ENCODE results near the gene ALKAL2. TPM values are rescaled to one million over a fixed set of nuclear protein-coding genes. Genes with fewer than 3 reads are reported as not detected.
A peak's percentile ranks its signal among the peaks of the same experiment; 100 is the strongest.

ALKAL2 gene
- total and polyA plus RNA-seq, 8 donors, result 3.1 to 20.5 (median 8.8) TPM

DNA sequence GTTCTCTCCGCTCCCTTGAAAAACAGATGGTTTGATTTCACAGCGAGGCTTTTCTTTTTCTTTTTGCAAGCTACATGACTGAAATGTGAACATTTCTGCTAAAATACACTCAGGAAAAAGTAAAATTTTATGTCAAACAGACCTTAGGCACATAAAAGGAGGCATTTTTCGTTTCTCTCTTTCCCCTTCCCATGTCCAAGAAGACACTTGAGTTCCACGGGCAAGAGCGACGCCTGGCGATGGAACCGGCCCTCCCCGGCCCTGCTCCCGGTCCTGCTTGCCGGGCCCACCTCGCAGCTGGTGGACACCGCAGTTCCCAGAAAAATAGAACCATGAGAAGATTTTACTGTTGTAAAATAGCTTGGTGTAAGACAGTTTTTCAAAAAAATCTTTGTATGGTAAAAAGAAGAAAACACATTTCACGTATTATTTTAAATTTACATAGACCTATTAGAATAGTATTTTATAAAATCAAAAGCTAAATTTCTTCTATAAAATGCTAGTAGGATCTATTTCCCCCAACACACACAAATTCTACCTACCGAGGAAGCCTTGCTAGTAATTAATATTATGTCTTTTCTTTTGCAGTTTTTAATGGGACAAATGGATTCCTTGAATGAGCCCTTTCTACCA lies 2.3 kb upstream of the ALKAL2 start:
- Histone ChIP-seq H3K27me3 (peaks cover 4 to 74% of the 10 kb centered on the region in 2 donors), H3K4me3 (peak overlapping the region; percentile 49 to 50), H3K4me1 (peaks cover 2 to 34% of the 10 kb centered on the region in 2 donors), H3K9me3 (no peaks in the 10 kb centered on the region), H3K27ac (no peak overlapping the region), H3K36me3 (no peaks in the 10 kb centered on the region)
- DNase-seq (peak; percentile 74 to 89 (median 81)), ATAC-seq (peak; percentile 85)
- TF ChIP-seq, protein P1, sequence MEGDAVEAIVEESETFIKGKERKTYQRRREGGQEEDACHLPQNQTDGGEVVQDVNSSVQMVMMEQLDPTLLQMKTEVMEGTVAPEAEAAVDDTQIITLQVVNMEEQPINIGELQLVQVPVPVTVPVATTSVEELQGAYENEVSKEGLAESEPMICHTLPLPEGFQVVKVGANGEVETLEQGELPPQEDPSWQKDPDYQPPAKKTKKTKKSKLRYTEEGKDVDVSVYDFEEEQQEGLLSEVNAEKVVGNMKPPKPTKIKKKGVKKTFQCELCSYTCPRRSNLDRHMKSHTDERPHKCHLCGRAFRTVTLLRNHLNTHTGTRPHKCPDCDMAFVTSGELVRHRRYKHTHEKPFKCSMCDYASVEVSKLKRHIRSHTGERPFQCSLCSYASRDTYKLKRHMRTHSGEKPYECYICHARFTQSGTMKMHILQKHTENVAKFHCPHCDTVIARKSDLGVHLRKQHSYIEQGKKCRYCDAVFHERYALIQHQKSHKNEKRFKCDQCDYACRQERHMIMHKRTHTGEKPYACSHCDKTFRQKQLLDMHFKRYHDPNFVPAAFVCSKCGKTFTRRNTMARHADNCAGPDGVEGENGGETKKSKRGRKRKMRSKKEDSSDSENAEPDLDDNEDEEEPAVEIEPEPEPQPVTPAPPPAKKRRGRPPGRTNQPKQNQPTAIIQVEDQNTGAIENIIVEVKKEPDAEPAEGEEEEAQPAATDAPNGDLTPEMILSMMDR (IDR thresholded peaks at IDR 0.05), result peak; percentile 65 to 77
- intact Hi-C loops (cut with DNase I), result no loop called here

DNA sequence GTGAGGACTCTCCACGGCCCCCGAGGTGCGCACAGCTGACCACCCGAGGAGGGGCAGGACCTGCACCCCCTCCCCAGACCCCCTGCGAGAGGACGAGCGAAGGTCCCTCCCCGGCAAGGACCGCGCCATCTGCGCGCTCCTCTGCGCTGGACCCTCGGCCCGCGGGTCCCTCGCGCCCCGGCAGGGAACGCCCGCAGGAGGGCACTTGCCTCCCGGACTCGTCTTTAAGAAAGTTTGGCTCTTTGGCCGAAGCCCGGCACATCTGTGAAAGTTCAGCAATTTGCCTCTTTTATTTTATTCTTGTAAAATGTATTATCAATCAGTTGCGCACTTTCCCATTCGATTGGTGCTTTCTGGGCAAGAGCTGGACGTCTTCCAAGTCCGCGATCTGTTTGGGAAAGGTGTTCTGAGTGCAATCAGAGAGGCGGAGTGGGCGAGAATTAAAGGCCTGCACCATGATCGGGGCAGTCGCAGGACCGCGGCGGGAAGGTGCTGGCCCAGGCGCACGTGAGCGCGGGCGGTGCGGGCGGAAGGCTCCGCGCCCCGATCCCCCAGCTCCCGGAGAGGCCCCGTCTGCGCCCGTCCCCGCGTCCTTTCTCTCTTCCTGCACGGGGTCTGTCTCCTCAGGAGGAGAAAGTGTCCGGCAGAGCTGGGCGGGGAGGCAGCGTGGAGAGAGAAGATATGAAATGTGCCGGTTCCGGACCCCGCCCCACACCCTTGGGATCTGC lies 1.6 kb upstream of the ALKAL2 start:
- H3K27ac ChIP-seq, result no peak overlapping the region
- H3K4me1 ChIP-seq, result peaks cover 2 to 34% of the 10 kb centered on the region in 2 donors
- ATAC-seq (peak; percentile 67), DNase-seq (peak in 1 of 4 donors; percentile 69)
- peaks cover 4 to 76% of the 10 kb centered on the region in 2 donors for H3K27me3 ChIP-seq
- H3K4me3 ChIP-seq, result peak overlapping the region; percentile 49 to 50
- no peaks in the 10 kb centered on the region for H3K9me3 ChIP-seq
- intact Hi-C loops (cut with DNase I), result no loop called here
- TF ChIP-seq, protein P1 (IDR thresholded peaks at IDR 0.05), result no peak
- no peaks in the 10 kb centered on the region for H3K36me3 ChIP-seq

DNA sequence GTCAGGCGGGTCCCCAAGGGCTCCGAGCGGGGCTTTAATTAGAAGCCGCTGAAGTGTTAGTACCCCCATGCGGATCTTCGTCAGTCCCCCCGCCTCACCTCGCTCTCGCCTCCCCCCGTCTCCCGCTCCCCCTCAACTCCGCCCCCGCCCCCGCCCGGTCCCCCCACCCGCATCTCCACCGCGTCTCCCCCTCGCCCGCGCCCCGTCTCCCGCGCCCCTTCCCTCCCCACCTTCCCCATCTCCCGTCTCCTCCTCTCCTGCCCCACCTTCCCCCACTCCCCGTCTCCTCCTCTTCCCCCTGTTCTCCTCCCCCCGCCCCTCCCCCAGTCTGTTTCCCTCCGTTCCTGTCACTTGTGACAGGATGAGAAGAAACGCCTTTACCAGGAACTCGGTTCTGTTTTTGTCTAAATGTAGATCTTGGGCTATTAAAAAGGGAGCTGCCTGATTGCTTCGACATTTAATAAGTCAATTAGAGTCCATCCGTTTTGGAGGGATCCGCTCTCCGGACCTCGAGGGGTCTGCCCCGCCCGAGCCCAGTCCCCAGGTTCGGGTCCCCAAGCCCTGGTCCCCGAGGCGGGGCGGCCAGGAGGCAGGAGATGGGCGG lies 969 bp upstream of the ALKAL2 start:
- Histone ChIP-seq H3K27me3 (peaks cover 4 to 76% of the 10 kb centered on the region in 2 donors), H3K4me1 (peaks cover 2 to 34% of the 10 kb centered on the region in 2 donors), H3K9me3 (no peaks in the 10 kb centered on the region), H3K4me3 (peak overlapping the region; percentile 50), H3K36me3 (peaks cover 0 to 2% of the 10 kb centered on the region in 2 donors), H3K27ac (no peak overlapping the region)
- intact Hi-C loops (cut with DNase I), result no loop called here
- ATAC-seq (peak; percentile 18), DNase-seq (peak in 1 of 4 donors; percentile 54)
- TF ChIP-seq, protein P1 (IDR thresholded peaks at IDR 0.05), result no peak

DNA sequence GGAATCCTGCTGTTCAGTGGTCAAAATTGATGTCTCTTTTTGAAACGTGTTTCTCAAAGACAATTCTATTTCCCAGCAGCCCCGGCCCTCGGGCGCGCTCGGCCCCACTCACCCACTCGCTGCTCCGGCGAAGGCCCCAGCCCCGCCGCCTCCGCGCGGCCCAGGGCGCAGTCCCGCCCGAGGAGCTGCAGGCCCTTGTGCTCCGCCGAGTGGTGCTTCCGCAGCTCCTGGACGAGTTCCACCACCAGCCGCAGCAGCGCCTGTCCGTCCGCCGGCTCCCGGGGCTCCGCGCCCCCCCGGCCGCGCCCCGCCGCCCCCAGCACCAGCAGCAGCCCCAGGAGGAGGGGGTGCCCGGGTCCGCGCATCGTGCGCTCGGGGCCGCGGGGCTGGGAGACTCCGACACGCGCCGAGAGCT lies 413 bp downstream of the ALKAL2 start:
- Histone ChIP-seq H3K4me1 (peaks cover 2 to 34% of the 10 kb centered on the region in 2 donors), H3K27ac (no peak overlapping the region), H3K27me3 (peaks cover 4 to 76% of the 10 kb centered on the region in 2 donors), H3K4me3 (peak overlapping the region; percentile 36 to 50), H3K9me3 (no peaks in the 10 kb centered on the region), H3K36me3 (peaks cover 0 to 8% of the 10 kb centered on the region in 2 donors)
- DNase-seq, result peak in 2 of 4 donors; percentile 59 to 80
- peak; percentile 69 for ATAC-seq
- intact Hi-C loops (cut with DNase I), result no loop called here
- TF ChIP-seq, protein P1 (IDR thresholded peaks at IDR 0.05), result no peak
